RKO (cell line): ENCODE data around the gene TGIF2LY.
"Not testable (repeated sequence)": the region's sequence is repeated elsewhere in the genome, so short reads cannot be mapped to it uniquely, and the experiment has no call there.

ENCODE experiments used
- DNase-seq: peaks from one replicate; pipeline ENCODE4 v3.0.0-alpha.2; 2016; ENCODE audit warnings: low spot score

TGIF2LY gene

GRCh38 chrY:3578767-3579166 is at the start of gene TGIF2LY:
Gene TGIF2LY, plus strand, starts transcription at chrY:3579067. Its CDS starts 178 bp downstream, at chrY:3579245.
- DNase-seq = not testable (repeated sequence)
